NCI-H1048 (cell line): Measurements from ENCODE around the gene TSTD1.
"Not testable (repeated sequence)": the region's sequence is repeated elsewhere in the genome, so short reads cannot be mapped to it uniquely, and the experiment has no call there.

Experiments
- DNase-seq: peaks from one replicate; lab custom pipeline; 2025; lab: John Stamatoyannopoulos, UW

Gene TSTD1

GRCh38 chr1:161007369-161007768 lies 31.4 kb downstream of the TSTD1 start:
- DNase-seq: no peak

GRCh38 chr1:161006563-161006962 lies 32.2 kb downstream of the TSTD1 start:
- no peak for DNase-seq

- DNase-seq: no peak
These were observed 37.2 kb downstream of the TSTD1 start for GRCh38 chr1:161001525-161001924.

GRCh38 chr1:161000736-161001480 lies 37.9 kb downstream of the TSTD1 start:
- DNase-seq: no peak

- no peak for DNase-seq
These were observed 39.4 kb downstream of the TSTD1 start for GRCh38 chr1:160999376-160999775.

- DNase-seq: no peak
These were observed 41.3 kb downstream of the TSTD1 start for GRCh38 chr1:160997323-160998038.

GRCh38 chr1:160996178-160996577 lies 42.6 kb downstream of the TSTD1 start:
- DNase-seq: no peak

GRCh38 chr1:160993544-160994193 lies 45.1 kb downstream of the TSTD1 start:
- DNase-seq: no peak

- not testable (repeated sequence) for DNase-seq
These were observed 46.7 kb downstream of the TSTD1 start for GRCh38 chr1:160992036-160992435.
